Activated T-helper 1 cell treated with Interleukin-2 at 50 U/mL for 16 hours (primary cell): Measurements from ENCODE around the gene LMF1.
"Not testable (repeated sequence)": the region's sequence is repeated elsewhere in the genome, so short reads cannot be mapped to it uniquely, and the experiment has no call there.

Experiments
- DNase-seq: peaks from one replicate; pipeline ENCODE4 v3.0.0-alpha.2; 2020; ENCODE audit warnings: low read depth

The LMF1 gene

GRCh38 chr16:828891-829290, 141.9 kb downstream of the LMF1 start:
- no peak for DNase-seq

GRCh38 chr16:827513-827912, 143.3 kb downstream of the LMF1 start:
- DNase-seq = no peak

GRCh38 chr16:825341-826061, 145.3 kb downstream of the LMF1 start:
- no peak for DNase-seq

GRCh38 chr16:824601-825000, 146.2 kb downstream of the LMF1 start:
- no peak for DNase-seq

- DNase-seq = no peak
These were observed 146.6 kb downstream of the LMF1 start for GRCh38 chr16:824194-824593.

GRCh38 chr16:822909-823297, 147.9 kb downstream of the LMF1 start:
- DNase-seq = no peak

- DNase-seq = no peak
These were observed 148.4 kb downstream of the LMF1 start for GRCh38 chr16:822174-822908.

- DNase-seq = no peak
These were observed 149.0 kb downstream of the LMF1 start for GRCh38 chr16:821751-822150.

- DNase-seq = no peak
These were observed 150.0 kb downstream of the LMF1 start for GRCh38 chr16:820748-821147.

- not testable (repeated sequence) for DNase-seq
These were observed 150.8 kb downstream of the LMF1 start for GRCh38 chr16:820044-820408.

- no peak for DNase-seq
These were observed 151.3 kb downstream of the LMF1 start for GRCh38 chr16:819336-820043.

- DNase-seq = no peak
These were observed 152.2 kb downstream of the LMF1 start for GRCh38 chr16:818592-818991.

GRCh38 chr16:818132-818531, 152.7 kb downstream of the LMF1 start:
- no peak for DNase-seq

GRCh38 chr16:817001-817906, 153.5 kb downstream of the LMF1 start:
- no peak for DNase-seq

GRCh38 chr16:815861-816260, 154.9 kb downstream of the LMF1 start:
- no peak for DNase-seq

- no peak for DNase-seq
These were observed 155.8 kb downstream of the LMF1 start for GRCh38 chr16:814974-815373.

GRCh38 chr16:813916-814412, 156.8 kb downstream of the LMF1 start:
- no peak for DNase-seq

- peak; percentile 19 for DNase-seq
These were observed 157.4 kb downstream of the LMF1 start for GRCh38 chr16:813204-813915.

GRCh38 chr16:808085-808386, 162.7 kb downstream of the LMF1 start:
- DNase-seq = no peak

- peak; percentile 72 for DNase-seq
These were observed 163.3 kb downstream of the LMF1 start for GRCh38 chr16:807347-808084.

- DNase-seq = no peak
These were observed 165.3 kb downstream of the LMF1 start for GRCh38 chr16:805474-805873.
